ENCODE measurements around the gene PSENEN.
"Not testable (repeated sequence)": the region's sequence is repeated elsewhere in the genome, so short reads cannot be mapped to it uniquely, and the experiment has no call there.

Gene PSENEN

GRCh38 chr19:35722897-35723296 lies 22.6 kb upstream of the PSENEN start:
- ATAC-seq, result no peak
- TF ChIP-seq ZNF70 (CRISPR knock-in tag; IDR thresholded peaks at IDR 0.05) (no peak), ARNTL (CRISPR knock-in tag; IDR thresholded peaks at IDR 0.05; ENCODE audit: borderline replicate concordance, low read depth) (no peak), SNAI2 (CRISPR knock-in tag; IDR thresholded peaks at IDR 0.05) (no peak), CSDC2 (CRISPR knock-in tag; IDR thresholded peaks at IDR 0.05) (no peak), POU6F1 (CRISPR knock-in tag; IDR thresholded peaks at IDR 0.05; ENCODE audit: borderline replicate concordance, low read depth) (no peak)

- no peak for ATAC-seq
- TF ChIP-seq ZFP30 (CRISPR knock-in tag; IDR thresholded peaks at IDR 0.05) (no peak), SNAI2 (CRISPR knock-in tag; IDR thresholded peaks at IDR 0.05) (no peak)
These were observed 21.8 kb upstream of the PSENEN start for GRCh38 chr19:35723671-35724070.

- ATAC-seq, result not testable (repeated sequence)
These were observed 21.3 kb upstream of the PSENEN start for GRCh38 chr19:35724132-35724531.

- TF ChIP-seq TCF4 (CRISPR knock-in tag; IDR thresholded peaks at IDR 0.05; ENCODE audit: borderline replicate concordance) (no peak), GLIS3 (CRISPR knock-in tag; IDR thresholded peaks at IDR 0.05) (no peak), ZNF8 (CRISPR knock-in tag; IDR thresholded peaks at IDR 0.05) (no peak), CSDC2 (CRISPR knock-in tag; IDR thresholded peaks at IDR 0.05) (no peak), CREB5 (CRISPR knock-in tag; IDR thresholded peaks at IDR 0.05; ENCODE audit: low read depth) (no peak), OSR1 (CRISPR knock-in tag; IDR thresholded peaks at IDR 0.05) (no peak), TSHZ2 (CRISPR knock-in tag; IDR thresholded peaks at IDR 0.05) (no peak), POU6F1 (CRISPR knock-in tag; IDR thresholded peaks at IDR 0.05; ENCODE audit: borderline replicate concordance, low read depth) (no peak), SNAI2 (CRISPR knock-in tag; IDR thresholded peaks at IDR 0.05) (no peak), PPARA (CRISPR knock-in tag; IDR thresholded peaks at IDR 0.05; ENCODE audit: borderline replicate concordance) (no peak)
- ATAC-seq, result no peak
These were observed 20.9 kb upstream of the PSENEN start for GRCh38 chr19:35724560-35724959.

GRCh38 chr19:35725216-35725861 lies 20.1 kb upstream of the PSENEN start:
- no peak for TF ChIP-seq PPARA (CRISPR knock-in tag; IDR thresholded peaks at IDR 0.05; ENCODE audit: borderline replicate concordance)
- no peak for TF ChIP-seq ZNF565 (CRISPR knock-in tag; conservative IDR thresholded peaks at IDR 0.05; ENCODE audit: low read depth)
- TF ChIP-seq CREB5 (CRISPR knock-in tag; IDR thresholded peaks at IDR 0.05; ENCODE audit: low read depth), result no peak
- no peak for TF ChIP-seq BACH2 (CRISPR knock-in tag; IDR thresholded peaks at IDR 0.05; ENCODE audit: borderline replicate concordance)
- no peak for TF ChIP-seq ZC3H10 (CRISPR knock-in tag; IDR thresholded peaks at IDR 0.05)
- no peak for TF ChIP-seq TOX (CRISPR knock-in tag; IDR thresholded peaks at IDR 0.05; ENCODE audit: borderline replicate concordance)
- no peak for TF ChIP-seq SNAI2 (CRISPR knock-in tag; IDR thresholded peaks at IDR 0.05)
- no peak for TF ChIP-seq ESRRG (CRISPR knock-in tag; IDR thresholded peaks at IDR 0.05)
- no peak for TF ChIP-seq ISL1 (CRISPR knock-in tag; IDR thresholded peaks at IDR 0.05)
- TF ChIP-seq OSR1 (CRISPR knock-in tag; IDR thresholded peaks at IDR 0.05), result no peak
- no peak for TF ChIP-seq ZNF8 (CRISPR knock-in tag; IDR thresholded peaks at IDR 0.05)
- TF ChIP-seq ZFP3 (CRISPR knock-in tag; IDR thresholded peaks at IDR 0.05), result no peak
- TF ChIP-seq GLIS3 (CRISPR knock-in tag; IDR thresholded peaks at IDR 0.05), result no peak
- TF ChIP-seq CSRNP3 (CRISPR knock-in tag; IDR thresholded peaks at IDR 0.05), result no peak
- ATAC-seq, result no peak

Measured in SK-N-SH treated with all-trans-retinoic acid at 6 μM for 48 hours (cell line).